ENCODE results near the gene OSBPL8.
"Not testable (repeated sequence)": the region's sequence is repeated elsewhere in the genome, so short reads cannot be mapped to it uniquely, and the experiment has no call there.

Gene OSBPL8

GRCh38 chr12:76410781-76411180 is 148.8 kb downstream of the OSBPL8 start:
- no peak for DNase-seq

DNA sequence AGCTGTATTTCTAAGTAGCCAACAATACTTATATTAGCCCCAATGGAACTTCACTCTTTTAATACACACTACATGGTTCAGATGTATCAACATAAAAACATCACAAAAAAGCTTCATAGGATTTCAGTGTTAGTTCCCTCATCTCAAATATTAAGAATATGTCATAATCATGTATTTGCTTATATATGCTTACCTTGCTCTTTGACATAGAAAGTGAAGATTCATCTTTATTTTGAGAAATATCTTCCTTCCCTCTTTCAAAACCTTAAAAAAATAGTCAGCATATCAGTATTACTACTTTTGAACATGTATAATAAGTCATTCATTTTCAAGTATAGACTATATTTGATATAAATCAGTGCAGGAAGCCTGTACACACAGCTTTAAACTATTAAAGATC is 149.2 kb downstream of the OSBPL8 start:
- no peak for DNase-seq

- no peak for DNase-seq
These were observed 150.5 kb downstream of the OSBPL8 start for GRCh38 chr12:76409074-76409473.

- DNase-seq, result no peak
These were observed 151.9 kb downstream of the OSBPL8 start for GRCh38 chr12:76407710-76408109.

GRCh38 chr12:76402259-76402658 is 157.3 kb downstream of the OSBPL8 start:
- DNase-seq, result no peak

DNA sequence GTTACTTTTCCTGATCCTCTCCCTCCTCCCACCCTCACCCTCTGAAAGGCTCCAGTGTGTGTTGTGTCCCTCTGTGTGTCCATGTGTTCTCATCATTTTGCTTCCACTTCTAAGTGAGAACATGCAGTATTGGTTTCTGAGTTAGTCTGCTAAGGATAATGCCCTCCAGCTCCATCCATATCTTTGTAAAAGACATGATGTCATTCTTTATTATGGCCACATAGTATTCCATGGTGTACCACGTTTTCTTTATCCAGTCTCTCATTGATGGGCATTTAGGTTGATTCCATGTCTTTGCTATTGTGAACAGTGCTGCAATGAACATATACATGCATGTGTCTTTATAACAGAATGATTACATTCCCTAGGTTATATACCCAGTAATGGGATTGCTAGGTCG is 159.4 kb downstream of the OSBPL8 start:
- DNase-seq, result no peak

- DNase-seq, result no peak
These were observed 160.5 kb downstream of the OSBPL8 start for GRCh38 chr12:76399040-76399439.

DNA sequence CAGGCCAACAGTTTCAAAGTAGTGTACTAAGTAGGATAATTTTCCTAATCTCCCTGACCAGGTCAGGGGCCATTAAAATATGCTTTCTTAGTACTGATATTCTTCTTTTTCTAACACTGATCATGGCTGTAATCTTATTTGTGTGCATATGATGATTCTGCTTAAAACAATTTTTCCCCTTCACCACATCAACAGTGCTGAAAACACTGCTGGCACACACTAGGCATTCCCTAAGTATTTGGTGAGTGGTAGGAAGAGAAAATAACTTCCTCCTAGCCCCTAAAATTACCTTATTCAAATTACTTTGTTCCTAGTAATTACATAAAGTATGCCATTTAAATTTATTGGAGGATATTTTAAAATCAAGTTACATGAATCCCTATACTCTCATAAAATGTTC is 161.5 kb downstream of the OSBPL8 start:
- no peak for DNase-seq

DNA sequence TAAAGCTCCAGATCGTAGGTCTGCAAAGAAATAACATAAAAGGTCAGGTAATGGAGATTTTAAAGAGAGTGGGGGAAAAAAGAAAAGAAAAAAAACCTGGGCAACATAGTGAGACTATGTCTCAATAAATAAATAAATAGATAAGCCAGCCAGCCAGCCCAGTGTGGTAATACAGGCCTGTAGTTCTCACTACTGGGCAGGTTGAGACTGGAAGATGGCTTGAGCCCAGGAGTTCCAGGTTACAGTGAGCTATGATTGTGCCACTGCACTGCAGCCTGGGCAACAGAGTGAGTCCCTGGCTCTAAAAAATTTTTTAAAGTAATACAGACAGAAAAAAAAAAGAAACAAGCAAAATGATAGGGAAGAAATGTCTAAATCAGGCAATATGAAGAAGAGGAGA is 168.1 kb downstream of the OSBPL8 start:
- no peak for DNase-seq

DNA sequence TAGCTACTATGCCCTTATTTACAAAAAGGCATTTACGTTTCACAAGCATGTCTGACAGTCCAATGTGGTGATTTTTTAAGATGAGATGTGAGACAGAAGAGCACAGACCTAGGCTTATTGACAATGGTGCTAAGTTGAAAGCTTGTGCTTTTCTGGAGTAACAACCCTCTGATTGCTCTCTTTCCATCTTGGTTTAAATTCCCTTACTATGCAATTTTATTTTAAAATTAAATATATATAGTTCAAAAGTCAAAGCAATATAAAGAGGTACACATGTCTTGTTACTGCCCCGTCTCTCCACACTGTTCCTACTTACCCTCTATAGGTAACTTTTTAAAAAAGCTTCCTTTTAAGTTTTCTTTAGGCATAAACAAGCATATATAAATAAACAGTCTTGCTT is 172.0 kb downstream of the OSBPL8 start:
- no peak for DNase-seq

- DNase-seq, result no peak
These were observed 175.0 kb downstream of the OSBPL8 start for GRCh38 chr12:76384560-76384959.

DNA sequence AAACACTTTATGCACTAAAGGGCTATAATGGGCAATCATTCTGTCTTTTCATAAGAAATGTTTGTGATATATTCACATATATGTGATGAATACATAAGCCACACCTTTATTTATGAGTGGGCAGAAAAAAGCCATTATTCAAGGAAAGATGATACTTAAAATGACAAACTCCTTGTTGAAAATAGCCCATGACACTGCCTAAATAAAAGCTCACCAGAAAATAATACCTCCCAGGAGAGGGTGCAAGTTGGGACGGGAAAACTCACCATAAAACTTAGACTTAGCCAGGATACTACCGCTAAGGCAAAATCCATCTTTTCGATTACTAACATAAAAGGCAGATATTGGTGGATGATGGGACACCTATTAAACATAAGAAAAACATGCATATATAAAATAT is 175.6 kb downstream of the OSBPL8 start:
- no peak for DNase-seq

DNA sequence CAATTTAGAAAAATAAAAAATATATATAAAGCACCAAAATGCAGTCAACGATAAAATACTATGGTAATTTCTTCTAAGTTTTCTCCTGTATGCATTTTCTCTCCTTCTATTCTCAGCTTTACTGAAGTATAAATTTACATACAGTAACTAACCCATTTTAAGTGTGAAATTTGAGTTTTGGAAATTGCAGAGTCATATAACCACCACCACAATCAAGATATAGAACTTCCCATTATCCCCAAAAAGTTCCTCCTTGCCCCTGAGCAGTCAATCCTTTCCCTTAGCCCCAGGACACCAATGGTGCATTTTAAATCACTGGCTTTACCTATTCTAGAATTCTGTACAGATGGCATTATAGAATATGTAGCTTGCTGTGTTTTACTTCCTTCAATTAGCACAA is 180.3 kb downstream of the OSBPL8 start:
- DNase-seq, result no peak

- not testable (repeated sequence) for DNase-seq
These were observed 182.7 kb downstream of the OSBPL8 start for GRCh38 chr12:76376876-76377275.

DNA sequence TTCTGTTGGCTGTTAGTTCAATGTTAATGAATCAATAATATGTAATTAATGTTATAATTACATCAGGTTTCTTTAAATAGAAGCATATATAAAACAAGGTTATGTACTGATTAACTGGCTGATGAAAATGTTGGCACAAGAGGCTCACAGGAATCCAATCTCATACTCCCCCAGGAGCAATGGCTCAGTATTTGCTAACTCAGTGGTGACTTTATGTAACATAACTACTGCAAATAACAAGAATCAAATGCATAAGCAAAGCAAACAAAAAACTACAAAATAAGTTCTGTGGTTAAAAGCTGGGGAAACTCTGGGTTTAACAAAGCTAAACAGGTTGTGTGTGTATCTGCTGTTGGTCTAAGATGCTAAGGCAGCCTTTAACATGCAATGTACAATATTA is 183.6 kb downstream of the OSBPL8 start:
- no peak for DNase-seq

DNA sequence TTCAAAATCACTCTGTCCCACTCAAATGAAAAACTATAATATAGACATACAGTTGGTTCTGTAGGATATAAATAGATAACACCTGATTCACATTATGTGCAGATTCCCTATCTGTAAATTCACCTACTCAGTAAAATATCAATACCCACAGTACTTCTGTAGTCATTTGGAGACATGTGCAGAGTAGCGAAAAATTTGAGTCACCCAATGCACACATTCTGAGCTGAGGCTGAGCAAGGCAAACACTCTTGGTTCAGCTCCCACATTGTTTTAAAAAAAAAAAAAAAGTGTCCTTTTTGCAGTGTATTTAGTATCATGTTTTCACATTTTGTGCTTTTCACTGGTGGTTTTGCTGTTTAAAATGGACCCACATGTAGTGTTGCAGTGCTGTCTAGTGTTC is 184.1 kb downstream of the OSBPL8 start:
- no peak for DNase-seq

GRCh38 chr12:76374386-76375020 is 185.1 kb downstream of the OSBPL8 start:
- DNase-seq, result no peak

DNA sequence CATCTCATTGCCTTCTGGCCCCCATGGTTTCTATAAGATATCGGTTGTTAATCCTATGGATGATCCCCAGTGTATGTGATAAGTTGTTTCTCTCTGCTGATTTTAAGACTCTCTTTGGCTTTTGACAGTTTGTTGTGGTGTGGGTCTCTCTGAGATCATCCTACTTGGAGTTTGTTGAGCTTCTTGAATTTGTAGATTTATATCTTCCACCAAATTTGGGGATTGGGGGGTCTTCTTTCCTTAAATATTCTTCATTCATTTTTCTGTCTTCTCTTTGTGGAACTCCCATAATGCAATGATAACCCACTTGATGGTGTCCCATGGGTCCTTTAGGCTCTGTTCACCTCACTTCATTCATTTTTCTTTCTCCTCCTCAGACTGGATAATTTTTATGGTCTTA is 191.3 kb downstream of the OSBPL8 start:
- no peak for DNase-seq

DNA sequence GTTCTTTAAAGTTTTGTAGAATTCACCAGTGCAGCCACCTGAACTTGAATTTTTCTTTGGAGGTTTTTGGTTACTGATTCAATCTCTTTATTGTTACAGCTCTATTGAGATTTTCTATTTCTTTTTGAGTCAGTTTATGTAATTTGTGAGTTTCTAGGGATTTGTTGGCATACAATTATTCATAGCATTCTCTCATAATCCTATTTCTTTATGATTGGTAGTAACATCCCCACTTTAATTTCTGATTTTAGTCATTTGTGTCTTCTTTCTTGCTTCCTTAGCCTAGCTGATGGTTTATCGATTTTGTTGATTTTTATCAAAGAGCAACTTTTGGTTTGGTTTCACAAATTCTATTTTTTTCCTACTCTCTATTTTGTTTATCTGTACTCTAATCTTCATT is 193.4 kb downstream of the OSBPL8 start:
- DNase-seq, result no peak

GRCh38 chr12:76364131-76364530 is 195.4 kb downstream of the OSBPL8 start:
- DNase-seq, result not testable (repeated sequence)

DNA sequence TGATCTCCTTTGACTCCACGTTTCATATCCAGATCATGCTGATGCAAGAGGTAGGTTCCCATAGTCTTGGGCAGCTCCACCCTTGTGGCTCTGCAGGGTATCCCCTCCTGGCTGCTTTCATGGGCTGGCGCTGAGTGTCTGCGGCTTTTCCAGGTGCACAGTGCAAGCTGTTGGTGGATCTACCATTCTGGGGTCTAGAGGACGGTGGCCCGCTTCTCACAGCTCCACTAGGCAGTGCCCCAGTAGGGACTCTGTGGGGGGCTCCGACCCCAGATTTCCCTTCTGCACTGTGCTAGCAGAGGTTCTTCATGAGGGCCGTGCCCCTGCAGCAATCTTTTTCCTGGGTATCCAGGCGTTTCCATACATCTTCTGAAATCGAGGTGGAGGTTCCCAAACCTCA is 199.3 kb downstream of the OSBPL8 start:
- DNase-seq, result no peak

DNA sequence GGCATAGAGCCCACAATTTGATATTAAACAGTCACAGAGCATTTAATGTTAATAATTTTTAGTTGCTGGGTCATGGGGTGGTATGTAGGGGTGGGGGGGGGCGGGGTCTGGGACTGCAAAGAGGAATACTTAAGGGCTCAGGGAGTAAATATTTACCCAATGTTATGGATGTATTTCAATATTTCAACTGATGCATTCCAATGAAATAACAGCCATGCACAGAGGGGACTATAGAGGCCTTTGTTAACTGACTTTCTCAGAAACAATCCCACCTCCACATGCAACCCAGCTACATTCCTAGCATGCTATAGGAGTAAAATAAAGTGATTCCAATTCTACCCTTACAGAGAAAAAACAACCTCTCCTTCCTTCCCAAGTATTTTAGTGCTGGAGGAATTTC is 203.5 kb downstream of the OSBPL8 start:
- no peak for DNase-seq

DNA sequence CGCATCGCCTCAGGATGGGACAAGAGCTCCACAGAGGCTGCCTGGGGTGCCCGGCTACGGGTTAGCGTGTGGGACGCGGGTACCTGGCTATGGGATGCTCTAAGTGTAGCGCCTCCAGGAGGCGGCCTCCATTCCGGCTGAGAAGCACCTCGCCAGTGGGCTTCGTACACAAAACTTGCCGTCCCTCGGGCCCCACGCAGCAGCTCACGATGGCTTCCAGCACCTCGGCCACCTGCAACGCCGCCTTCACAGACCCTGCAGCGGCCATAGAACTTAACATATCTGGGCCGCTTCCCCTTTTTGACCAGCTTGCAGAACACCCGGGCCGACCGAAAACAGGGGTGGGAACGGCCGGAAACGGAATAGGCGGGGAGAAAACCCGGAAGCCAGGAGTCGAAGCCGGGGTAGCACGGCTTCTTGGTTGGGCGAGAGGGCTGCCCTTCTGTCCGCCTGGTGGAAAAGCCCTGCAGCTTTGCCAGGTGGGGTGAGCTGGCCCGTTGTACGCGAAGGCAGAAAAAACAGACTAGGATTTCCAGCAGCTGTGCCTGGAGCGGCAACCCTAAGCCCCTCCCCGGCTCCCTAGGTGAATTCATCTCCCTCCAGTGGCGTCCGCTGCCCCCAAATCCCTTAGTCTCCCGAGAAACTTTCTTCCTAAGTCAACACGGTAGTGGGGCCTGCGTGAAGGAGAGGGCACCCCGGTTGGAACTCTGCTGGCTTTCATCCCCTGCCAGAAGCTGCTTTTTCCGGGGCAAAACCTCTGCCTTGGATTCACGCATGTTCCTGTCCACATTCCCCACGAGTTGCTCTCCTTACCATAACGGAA is 211.3 kb downstream of the OSBPL8 start, which contains the start of gene BBS10:
TSS of gene BBS10 (minus strand) at position 337 of the 823 bp plus-strand sequence. CDS start at position 280, 57 bp downstream.
- DNase-seq, result peak; percentile 90 to 93

DNA sequence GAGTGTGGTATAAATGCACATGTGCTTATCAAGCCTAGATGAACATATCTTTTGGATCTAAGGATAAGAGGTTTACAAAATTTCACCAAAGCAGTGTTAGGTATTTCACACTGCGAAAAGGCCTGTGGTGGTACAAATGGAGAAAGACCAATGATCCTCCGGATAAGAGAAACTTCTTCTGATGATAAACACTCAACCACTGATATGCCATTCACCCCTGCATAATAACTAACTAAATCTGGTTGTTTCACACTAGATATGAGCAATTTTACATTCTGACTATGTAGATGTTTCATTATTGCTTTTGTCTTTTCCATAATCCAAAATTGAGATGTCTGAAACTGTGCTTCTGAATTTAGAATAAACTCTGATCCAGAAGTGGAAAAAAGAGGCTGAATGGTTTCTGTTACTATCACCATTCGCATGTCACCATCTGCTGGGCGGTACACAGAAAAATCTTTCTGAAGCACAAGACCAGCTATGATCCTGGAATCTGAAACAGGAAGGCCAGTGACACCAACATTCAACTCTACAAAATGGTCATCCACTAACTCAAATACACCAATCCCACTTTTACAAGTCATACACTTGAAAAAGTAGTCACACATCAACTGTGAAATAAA is 212.7 kb downstream of the OSBPL8 start:
- peak; percentile 7 to 46 for DNase-seq

Data from SHP77 (cell line).